Measurements from ENCODE around the gene HSD17B8.

DNA sequence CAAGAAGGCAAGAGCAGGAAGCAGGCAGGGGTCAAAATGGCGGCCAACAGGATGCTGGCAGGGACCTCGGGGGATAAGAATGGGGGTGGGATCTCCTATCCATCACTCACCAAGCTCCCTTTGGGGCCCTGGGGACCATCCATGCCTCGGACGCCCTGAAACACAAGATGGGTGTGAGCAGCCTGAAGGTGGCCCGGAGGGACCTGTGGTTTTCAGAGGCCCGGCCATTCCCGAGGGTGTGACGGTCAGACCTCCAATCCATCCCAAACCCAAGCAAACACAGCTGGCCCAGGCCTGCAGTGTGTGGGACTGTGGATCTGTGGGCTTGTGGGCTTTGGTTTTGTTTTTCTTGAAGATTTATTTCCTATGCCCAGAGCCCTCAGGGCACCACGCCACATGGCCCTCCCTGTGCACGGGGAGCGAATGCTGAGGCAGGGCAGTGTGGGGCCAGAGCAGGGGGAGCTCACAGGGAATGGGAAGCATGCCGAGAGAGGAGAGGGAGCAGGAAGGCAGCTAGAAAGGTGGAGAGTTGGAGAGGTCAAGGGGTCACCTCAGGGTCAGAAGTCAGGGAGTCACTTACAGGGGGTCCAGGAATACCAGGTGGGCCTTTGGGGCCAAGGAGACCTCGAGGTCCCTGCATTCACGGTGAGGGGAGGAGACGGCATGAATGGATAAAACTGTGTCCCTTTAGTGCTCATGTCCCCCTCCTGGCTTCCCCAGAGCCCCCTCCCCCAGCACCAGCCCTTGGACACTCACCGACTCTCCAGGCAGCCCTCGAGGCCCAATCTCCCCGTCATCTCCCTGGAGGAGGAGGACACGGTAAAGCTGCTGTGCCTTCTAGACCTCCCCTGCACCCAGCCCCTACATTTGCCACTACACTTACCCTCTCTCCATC is 26.7 kb upstream of the HSD17B8 start:
- TF ChIP-seq, protein P1, sequence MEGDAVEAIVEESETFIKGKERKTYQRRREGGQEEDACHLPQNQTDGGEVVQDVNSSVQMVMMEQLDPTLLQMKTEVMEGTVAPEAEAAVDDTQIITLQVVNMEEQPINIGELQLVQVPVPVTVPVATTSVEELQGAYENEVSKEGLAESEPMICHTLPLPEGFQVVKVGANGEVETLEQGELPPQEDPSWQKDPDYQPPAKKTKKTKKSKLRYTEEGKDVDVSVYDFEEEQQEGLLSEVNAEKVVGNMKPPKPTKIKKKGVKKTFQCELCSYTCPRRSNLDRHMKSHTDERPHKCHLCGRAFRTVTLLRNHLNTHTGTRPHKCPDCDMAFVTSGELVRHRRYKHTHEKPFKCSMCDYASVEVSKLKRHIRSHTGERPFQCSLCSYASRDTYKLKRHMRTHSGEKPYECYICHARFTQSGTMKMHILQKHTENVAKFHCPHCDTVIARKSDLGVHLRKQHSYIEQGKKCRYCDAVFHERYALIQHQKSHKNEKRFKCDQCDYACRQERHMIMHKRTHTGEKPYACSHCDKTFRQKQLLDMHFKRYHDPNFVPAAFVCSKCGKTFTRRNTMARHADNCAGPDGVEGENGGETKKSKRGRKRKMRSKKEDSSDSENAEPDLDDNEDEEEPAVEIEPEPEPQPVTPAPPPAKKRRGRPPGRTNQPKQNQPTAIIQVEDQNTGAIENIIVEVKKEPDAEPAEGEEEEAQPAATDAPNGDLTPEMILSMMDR (IDR thresholded peaks at IDR 0.05; ENCODE audit: low read depth, low read length, poor library complexity, severe bottlenecking), result no peak
- no peak for TF ChIP-seq EZH2phosphoT487 (IDR thresholded peaks at IDR 0.05; ENCODE audit: borderline replicate concordance, low read length)

All from DOHH2 (cell line).